ENCODE data around the gene LYPD6.

Gene LYPD6

DNA sequence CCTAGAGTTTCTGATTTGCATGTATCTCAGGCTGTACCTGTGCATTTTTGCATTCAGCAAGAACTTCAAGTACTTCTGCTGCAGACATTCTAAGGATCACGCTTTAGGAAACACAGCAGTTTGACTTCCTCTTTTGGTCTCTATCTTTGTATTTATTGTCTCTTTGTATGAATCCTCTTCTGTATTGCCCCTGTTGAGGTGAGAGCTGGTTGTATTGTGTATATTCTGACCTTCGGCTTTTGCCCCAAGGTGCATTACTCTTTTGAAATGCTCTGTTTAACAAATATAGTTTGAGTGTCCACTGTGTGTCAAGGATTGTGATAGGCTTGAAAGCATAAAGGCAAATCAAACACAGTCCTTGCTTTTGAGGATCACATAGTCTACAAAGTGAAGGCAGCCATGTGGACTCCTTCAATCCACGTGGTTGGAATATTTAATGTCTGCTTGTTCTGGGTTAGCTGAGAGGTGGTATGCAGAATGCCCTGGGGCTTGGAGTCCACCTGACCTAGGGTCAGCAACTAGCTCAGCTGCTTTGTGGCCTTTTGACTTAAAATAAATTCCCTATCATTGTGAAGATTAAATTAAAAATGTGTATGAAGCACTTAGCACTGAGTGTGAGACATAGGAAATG, 108.1 kb downstream of the LYPD6 start:
- H3K4me3 ChIP-seq (ENCODE audit: low read length), result no peak overlapping the region
- DNase-seq (ENCODE audit: low read depth), result no peak
- TF ChIP-seq, protein P1, sequence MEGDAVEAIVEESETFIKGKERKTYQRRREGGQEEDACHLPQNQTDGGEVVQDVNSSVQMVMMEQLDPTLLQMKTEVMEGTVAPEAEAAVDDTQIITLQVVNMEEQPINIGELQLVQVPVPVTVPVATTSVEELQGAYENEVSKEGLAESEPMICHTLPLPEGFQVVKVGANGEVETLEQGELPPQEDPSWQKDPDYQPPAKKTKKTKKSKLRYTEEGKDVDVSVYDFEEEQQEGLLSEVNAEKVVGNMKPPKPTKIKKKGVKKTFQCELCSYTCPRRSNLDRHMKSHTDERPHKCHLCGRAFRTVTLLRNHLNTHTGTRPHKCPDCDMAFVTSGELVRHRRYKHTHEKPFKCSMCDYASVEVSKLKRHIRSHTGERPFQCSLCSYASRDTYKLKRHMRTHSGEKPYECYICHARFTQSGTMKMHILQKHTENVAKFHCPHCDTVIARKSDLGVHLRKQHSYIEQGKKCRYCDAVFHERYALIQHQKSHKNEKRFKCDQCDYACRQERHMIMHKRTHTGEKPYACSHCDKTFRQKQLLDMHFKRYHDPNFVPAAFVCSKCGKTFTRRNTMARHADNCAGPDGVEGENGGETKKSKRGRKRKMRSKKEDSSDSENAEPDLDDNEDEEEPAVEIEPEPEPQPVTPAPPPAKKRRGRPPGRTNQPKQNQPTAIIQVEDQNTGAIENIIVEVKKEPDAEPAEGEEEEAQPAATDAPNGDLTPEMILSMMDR (IDR thresholded peaks at IDR 0.05; ENCODE audit: insufficient read depth, low read depth, low read length, missing control alignments), result no peak

DNA sequence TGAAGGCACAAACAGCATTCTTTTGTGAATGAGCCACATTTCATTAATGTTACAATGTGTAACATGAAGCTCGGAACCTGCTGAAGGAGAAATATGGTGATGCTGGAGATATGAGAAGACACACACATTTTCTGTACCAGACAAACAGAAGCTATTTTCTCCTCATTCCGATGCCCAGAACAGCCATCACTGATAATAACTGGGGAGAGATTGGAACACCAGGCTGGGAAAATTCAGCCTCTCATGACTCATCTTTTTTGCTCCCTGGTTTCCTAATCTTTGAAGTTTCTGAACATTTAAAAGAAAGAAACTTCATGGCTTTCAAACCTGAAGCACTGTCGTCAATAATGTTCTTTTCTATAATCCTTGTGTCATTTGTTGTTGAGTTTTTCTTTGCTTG, 110.9 kb downstream of the LYPD6 start:
- DNase-seq (ENCODE audit: low read depth), result peak; percentile 8
- H3K4me3 ChIP-seq (ENCODE audit: low read length), result no peak overlapping the region
- TF ChIP-seq, protein P1 (IDR thresholded peaks at IDR 0.05; ENCODE audit: insufficient read depth, low read depth, low read length, missing control alignments), result no peak

DNA sequence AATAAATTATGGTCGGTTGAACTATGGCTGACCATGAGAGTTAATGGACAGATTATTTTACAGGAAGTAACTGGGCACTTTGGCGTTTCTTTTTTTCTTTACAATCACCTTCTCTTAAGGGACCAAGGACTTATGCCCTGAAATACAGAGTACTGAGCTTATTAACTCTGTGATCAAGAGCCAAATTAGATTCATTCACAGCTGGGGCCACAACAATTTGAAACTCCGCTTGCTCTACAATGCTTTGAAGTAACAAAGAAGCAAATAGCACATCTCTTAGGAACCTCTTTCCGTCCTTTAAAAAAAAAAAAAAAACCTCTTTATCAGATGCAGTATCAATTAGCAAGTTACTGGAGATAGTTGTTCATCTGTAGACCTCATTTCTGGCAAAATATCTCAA, 112.0 kb downstream of the LYPD6 start:
- no peak for DNase-seq (ENCODE audit: low read depth)
- no peak overlapping the region for H3K4me3 ChIP-seq (ENCODE audit: low read length)
- TF ChIP-seq, protein P1 (IDR thresholded peaks at IDR 0.05; ENCODE audit: insufficient read depth, low read depth, low read length, missing control alignments), result no peak

DNA sequence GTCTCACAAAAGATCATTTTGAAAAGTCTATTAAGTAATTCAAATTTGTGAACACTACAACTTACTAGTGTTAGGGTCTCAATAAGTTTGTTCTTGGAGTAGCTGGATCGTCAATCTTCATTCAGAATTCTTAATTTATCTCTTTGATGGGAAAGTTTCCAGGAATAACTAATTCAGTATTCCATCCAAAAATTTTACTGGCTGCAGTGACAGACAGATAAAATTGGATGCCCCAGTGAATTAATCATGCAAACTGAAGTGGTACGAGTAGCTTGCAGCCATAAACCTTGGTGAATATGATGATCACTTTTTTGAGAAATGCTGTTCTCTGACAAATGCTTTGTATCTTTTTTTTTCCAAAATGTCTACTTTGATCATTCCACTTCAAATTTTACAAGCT, 112.8 kb downstream of the LYPD6 start:
- DNase-seq (ENCODE audit: low read depth), result no peak
- TF ChIP-seq, protein P1 (IDR thresholded peaks at IDR 0.05; ENCODE audit: insufficient read depth, low read depth, low read length, missing control alignments), result no peak
- H3K4me3 ChIP-seq (ENCODE audit: low read length), result no peak overlapping the region

DNA sequence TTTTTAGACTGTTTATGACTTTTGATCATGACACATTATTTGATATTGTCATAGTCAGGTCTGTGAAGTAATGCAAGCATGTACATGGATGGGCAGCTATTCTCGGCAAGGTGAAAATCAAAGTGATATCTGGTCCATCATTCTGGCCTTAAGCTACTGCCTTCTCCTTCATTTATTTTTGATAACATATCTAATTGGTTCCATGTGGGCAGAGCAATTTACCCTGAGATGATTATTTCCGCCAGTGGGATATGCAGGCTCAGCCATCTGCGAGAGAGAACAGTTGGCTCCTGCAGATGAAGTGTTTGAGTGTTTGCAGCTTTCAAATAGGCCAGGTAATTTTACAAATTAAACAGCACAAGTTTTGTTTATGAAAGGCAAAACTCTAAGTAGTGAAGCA, 116.4 kb downstream of the LYPD6 start:
- TF ChIP-seq, protein P1 (IDR thresholded peaks at IDR 0.05; ENCODE audit: insufficient read depth, low read depth, low read length, missing control alignments), result no peak
- H3K4me3 ChIP-seq (ENCODE audit: low read length), result no peak overlapping the region
- DNase-seq (ENCODE audit: low read depth), result no peak

DNA sequence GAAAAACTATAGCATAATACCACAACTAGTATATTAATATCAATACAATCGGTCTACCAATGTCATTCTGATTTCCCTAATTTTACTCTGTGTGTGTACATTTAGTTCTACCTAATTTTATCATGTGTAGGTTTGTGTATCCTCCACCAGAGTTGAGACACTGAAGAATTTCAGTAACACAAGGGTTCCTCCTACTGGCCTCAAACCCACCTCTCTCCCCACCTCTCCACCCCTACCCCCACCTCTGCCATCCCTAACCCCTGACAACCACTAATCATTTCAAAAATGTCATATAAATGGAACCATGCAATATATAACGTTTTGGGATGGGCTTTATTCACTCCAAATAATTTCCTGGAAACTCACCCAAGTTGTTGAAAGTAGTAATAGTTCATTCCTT, 117.9 kb downstream of the LYPD6 start:
- DNase-seq (ENCODE audit: low read depth), result no peak
- H3K4me3 ChIP-seq (ENCODE audit: low read length), result no peak overlapping the region
- TF ChIP-seq, protein P1 (IDR thresholded peaks at IDR 0.05; ENCODE audit: insufficient read depth, low read depth, low read length, missing control alignments), result no peak

DNA sequence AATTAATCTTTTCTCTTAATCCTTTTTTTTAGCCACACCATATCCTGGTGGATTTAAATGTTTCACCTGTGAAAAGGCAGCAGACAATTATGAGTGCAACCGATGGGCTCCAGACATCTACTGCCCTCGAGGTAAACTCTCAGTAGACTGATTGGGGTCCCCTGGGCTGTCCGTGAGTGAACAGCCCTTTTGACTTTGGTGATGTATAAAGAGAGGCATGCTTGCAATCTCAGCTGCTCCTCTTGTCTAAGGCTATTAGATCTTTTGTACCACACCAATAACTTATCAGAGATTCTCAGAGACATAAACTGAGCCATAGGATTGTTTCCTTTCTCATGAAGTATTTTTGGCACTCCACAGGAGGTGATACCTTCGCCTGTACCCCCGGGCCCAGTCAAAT, 118.6 kb downstream of the LYPD6 start:
- no peak overlapping the region for H3K4me3 ChIP-seq (ENCODE audit: low read length)
- no peak for DNase-seq (ENCODE audit: low read depth)
- TF ChIP-seq, protein P1 (IDR thresholded peaks at IDR 0.05; ENCODE audit: insufficient read depth, low read depth, low read length, missing control alignments), result no peak

All from epithelial cell of esophagus (primary cell).